Activated CD4-positive, alpha-beta T cell treated with anti-CD3 and anti-CD28 coated beads for 4 hours (primary cell): ENCODE measurements around the gene ELFN2.
"Not testable (repeated sequence)": the region's sequence is repeated elsewhere in the genome, so short reads cannot be mapped to it uniquely, and the experiment has no call there.

Experiments used
- DNase-seq, 2 donors: peaks; one replicate each; pipeline ENCODE4 v3.0.0-alpha.2; 2020

The ELFN2 gene

GRCh38 chr22:37407856-37408255 is 19.4 kb downstream of the ELFN2 start:
- DNase-seq: no peak

DNA sequence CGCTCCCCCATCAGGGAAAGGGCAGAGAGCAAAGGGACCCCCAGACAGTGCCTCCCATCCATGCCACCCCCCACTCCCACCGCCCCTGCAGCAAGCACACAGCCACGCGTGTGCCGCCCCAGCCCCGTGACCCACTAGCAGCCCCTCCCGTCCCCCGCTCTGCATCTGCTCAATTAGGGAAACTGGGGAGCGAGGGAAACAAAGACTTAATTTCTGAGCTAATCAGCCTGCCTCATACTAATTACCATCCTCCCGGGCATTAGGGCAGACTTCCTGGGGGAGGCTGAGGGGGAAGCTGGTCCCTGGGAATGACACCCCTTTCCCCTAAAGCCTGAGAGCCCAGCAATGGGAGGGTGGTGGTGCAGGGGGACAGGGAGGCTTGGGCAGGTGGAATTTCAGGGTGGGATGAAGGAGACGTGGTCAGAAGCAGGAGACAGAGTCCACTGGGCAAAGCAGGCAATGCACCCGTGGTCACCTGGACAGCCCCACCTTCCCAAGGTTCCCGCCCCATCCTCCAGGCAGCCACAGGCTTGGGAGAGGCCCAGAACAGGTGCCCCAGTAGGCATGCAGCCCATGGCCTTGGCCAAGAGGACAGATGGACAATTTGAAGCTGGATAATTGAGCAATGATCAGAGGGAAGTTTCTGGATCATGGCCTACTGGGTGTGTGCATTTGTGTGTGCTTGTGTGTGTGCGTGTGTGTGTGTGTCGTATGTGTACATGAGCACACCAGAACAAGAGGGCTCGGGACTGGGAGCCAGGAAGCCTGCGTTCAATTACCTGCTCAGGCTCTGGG is 20.6 kb downstream of the ELFN2 start:
- no peak for DNase-seq

- DNase-seq: no peak
Observed at GRCh38 chr22:37404091-37404490, 23.2 kb downstream of the ELFN2 start.

GRCh38 chr22:37403267-37403960 is 23.9 kb downstream of the ELFN2 start:
- no peak for DNase-seq

DNA sequence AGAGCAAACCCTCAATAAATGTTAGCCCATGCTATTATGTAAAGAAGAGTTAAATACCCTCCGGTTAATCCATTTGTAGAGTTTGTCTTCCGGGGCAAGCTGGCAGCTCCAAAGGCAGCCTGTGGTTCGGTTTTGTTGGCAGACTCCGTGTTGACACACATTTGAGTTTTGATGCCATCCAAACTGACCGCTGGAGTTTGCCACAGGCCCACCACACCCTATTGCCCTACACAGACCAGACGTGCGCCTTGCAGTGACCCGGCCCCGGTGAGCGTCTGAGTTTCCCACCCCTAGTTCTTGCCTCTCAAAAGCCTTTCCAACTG is 25.1 kb downstream of the ELFN2 start:
- no peak for DNase-seq

DNA sequence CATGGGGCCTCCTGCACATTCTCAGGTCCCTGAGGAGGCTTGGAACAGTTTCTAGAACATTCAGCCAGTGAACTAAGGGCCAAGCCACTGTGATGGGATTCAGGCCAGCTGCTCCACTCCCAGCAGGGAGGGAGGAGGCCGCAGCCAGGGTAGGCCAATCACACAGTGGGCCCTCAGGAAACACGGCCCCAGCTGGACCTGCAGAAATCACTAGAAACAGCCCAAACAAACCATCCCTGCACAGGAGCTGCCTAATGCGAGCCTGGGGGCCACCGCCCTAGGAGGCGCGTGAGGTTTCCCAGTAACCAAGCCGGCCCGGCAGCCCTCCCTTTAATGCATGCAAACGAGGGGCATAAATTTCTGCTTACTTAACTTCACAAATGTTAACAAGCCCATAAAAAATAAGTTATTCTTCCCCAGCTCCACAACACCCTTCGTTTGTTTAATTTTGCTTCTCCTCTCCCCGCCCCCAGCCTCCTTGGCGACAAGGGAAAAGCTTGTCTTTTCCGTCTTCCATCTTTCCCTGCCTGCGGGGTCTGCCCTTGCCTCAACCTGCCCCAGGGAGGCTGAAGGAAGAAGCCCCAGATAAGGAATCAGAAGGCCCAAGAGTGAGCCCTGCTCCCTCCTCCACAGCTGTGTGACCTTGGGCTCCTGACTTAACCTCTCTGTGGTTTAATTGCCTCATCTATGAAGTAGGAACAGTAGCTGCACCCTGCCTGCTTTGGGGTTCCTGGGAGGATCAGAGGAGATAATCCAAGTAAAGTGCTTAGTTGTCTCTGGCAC is 25.7 kb downstream of the ELFN2 start:
- DNase-seq: no peak

DNA sequence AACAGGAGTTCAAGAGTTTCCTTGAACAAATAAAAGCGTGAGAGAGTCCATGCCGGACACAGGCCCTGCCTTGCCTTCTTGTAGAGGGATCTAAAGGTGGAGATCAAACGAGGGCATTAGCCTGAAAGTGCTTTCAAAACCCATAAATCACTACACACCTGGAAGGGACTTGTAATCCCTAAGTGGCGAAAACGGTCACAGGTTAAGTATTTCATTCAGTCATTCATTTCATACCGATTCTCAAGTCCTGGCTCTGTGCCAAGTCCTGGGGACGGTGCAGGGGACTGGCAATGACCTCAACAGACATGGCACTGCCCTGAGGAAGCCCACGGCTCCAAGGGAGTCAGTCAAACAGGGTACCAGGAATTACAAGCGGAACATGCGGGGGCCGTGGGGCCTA is 26.6 kb downstream of the ELFN2 start:
- DNase-seq: no peak

- not testable (repeated sequence) for DNase-seq
Observed at GRCh38 chr22:37399457-37399856, 27.8 kb downstream of the ELFN2 start.

DNA sequence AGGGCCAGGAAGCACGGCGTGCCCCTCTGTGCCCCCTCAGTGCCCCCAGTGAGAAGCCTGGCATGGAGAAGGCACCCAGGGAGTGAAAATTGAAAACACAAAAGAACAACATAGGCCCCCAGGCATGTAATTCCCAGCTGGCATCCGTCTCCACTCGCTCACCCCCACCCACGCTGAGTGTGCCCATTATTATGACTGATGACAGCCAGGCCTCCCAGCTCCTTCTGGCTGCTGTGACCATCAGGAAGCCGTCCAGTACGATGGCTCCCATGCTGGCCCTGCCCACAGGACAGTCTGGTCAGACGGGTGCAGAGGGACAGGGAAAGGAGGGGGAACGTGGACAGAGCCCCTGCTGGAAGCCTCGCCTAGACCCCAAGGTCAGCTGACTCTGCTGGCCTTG is 30.1 kb downstream of the ELFN2 start:
- no peak for DNase-seq

- no peak for DNase-seq
Observed at GRCh38 chr22:37396488-37397084, 30.7 kb downstream of the ELFN2 start.

GRCh38 chr22:37394341-37394740 is 32.9 kb downstream of the ELFN2 start:
- DNase-seq: no peak

- no peak for DNase-seq
Observed at GRCh38 chr22:37393746-37394145, 33.5 kb downstream of the ELFN2 start.

- DNase-seq: no peak
Observed at GRCh38 chr22:37392721-37393328, 34.5 kb downstream of the ELFN2 start.

DNA sequence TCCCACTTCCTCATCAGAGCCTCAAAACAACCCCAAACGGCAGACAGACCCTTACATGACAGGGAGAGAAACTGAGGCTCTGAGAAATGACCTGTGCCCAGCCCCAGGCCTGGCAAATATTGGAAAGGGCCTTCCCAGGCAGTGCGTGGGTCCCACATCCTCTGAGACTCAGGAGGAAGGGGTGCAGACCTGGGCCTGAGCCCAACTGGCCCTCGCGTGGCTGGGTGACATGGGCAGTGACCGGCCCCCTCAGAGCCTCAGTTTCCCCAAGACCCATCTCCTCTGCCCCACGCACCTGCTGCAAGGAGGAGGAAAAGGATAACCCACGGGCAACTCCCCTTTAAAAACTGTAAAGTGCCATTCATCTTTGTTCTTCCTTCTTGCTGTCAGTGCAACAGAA is 35.6 kb downstream of the ELFN2 start:
- DNase-seq: no peak

- DNase-seq: no peak
Observed at GRCh38 chr22:37390075-37390474, 37.2 kb downstream of the ELFN2 start.

GRCh38 chr22:37388538-37388937 is 38.7 kb downstream of the ELFN2 start:
- DNase-seq: no peak

DNA sequence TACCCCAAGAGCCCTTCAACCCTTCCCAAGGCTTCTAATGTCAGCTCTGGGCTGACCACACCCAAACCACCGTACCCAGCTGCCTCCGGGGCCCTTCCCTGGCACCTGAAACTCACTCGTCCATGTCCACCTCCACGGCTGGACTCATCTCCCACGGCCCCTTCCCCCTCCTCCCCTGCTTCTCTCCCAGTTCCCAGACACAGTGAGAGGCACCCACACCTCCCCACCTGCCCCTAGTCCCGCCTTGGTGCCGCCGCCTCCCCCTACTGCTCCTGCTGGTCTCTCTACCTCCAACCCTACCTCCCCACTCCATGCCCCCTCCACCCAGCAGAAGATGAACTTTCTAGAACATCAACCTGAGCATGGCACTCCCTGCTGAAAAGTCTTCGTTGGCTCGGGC is 39.5 kb downstream of the ELFN2 start:
- no peak for DNase-seq

GRCh38 chr22:37386441-37386840 is 40.8 kb downstream of the ELFN2 start:
- no peak for DNase-seq

DNA sequence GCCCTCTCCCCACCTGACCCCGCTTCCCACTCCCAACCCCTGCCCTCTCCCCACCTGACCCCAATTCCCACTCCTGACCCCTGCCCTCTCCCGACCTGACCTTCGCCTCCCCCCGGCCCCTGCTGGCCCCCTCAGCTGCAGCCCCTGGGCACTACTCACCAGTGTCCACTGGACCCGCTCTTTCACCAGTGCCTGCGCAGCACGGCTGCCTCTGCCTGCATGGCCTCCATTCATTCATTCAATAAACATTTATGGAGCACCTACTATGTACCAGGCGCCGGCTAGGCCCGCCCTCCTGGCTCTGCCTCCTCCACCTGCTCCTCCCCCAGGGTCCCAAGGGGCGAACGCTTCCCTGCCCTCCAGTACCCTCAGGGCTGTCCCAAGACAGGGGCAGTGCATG is 42.6 kb downstream of the ELFN2 start:
- DNase-seq: no peak

DNA sequence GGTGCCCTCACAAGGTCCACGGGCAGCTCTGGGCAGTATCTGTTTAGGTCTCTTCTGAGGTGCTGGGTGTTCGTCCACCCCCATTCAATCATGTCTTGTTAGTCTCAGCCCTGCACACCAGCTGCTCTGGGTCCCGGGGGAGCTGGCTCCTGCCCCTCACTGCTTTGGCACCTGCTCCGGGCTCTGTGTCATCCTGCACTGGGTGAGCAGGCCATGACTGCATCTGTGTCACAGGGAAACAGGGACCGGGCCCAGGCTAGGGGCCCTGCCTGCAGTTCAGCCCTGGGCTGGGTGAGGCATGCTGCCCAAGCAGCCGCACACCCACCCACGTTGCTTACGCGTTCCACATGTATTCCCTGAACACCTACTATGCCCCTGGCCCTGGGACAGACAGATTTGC is 43.9 kb downstream of the ELFN2 start:
- no peak for DNase-seq

DNA sequence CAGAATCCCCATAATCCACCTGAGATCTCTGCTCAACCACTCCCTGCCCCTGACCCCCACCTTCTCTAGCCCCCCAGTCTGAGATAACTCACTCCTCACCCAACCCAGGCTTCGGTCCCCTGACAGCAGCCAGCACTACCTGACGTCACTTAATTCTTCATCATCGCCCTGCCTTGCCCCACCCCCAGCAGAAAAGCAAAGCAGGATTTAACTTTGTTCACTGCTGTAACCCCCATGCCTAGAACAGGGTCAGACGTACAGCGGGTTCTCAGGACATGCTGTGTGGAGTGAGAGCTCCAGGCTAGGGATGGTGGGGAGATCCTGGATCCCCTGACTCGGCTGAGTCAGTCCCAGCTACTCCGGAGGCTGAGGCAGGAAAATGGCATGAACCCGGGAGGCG is 45.8 kb downstream of the ELFN2 start:
- DNase-seq: no peak

GRCh38 chr22:37379722-37380121 is 47.6 kb downstream of the ELFN2 start:
- DNase-seq: no peak

- DNase-seq: no peak
Observed at GRCh38 chr22:37379085-37379484, 48.2 kb downstream of the ELFN2 start.
